ENCODE measurements around the gene INSYN2A. TPM values are rescaled to one million over a fixed set of nuclear protein-coding genes. Genes with fewer than 3 reads are reported as not detected.

INSYN2A gene
- total and polyA plus RNA-seq, 2 of the 13 experiments (the other 11 are each of a cell fraction or from before 2014, with no cell fraction given) = not detected

- Histone ChIP-seq H3K79me2 (ENCODE audit: insufficient read depth, low read length) (no peaks in the 10 kb centered on the region), H3K4me3 (replicated peaks in 1 of 3; ENCODE audit: insufficient read depth in 1 of 3, low read depth in 2 of 3, low read length in 3 of 3) (no peak overlapping the region), H3K9me3 (ENCODE audit: low read length) (no peaks in the 10 kb centered on the region), H3K4me1 (ENCODE audit: insufficient read depth, low read length) (no peaks in the 10 kb centered on the region), H2AFZ (ENCODE audit: low read length) (no peak overlapping the region), H3K9ac (ENCODE audit: insufficient read depth, low read depth, low read length) (no peak overlapping the region), H3K36me3 (replicated peaks in 1 of 2; ENCODE audit: control insufficient read depth in 1 of 2, insufficient read depth in 2 of 2, low read length in 2 of 2) (no peaks in the 10 kb centered on the region; a peak in 3 of 5 replicates), H3K4me2 (ENCODE audit: low read depth, low read length) (no peak overlapping the region), H3K27me3 (ENCODE audit: control insufficient read depth in 1 of 2, insufficient read depth in 2 of 2, low read length in 2 of 2) (no peaks in the 10 kb centered on the region), H4K20me1 (ENCODE audit: insufficient read depth, low read length) (no peaks in the 10 kb centered on the region), H3K27ac (ENCODE audit: extremely low read length, insufficient read depth, low read length) (no peak overlapping the region)
- in situ Hi-C loops (cut with HindIII; ENCODE audit: extremely low pct_ligation_motif_present, low pct_unique_long_range_greater_than_20kb) = no loop called here
- ATAC-seq = no peak
- WGBS (ENCODE audit: low lambda C conversion rate) = 93% methylated on average over 16 of the region's 16 CpGs
- BruUV-seq (replicated peaks) = no TSS peak
- intact Hi-C loops (cut with micrococcal nuclease; ENCODE audit: unreplicated experiment) = no loop called here
- CTCF ChIA-PET (ENCODE audit: low intra/inter-chr PET ratio, low total read pairs) = no interaction called here
- TF ChIP-seq MED13 (CRISPR knock-in tag; IDR thresholded peaks at IDR 0.05) (no peak), ATF2 (CRISPR knock-in tag; IDR thresholded peaks at IDR 0.05) (no peak), RBM22 (optimal IDR thresholded peaks at IDR 0.05; ENCODE audit: low read length) (no peak), ZNF710 (CRISPR knock-in tag; IDR thresholded peaks at IDR 0.05; ENCODE audit: borderline replicate concordance) (no peak), YY1 (IDR thresholded peaks at IDR 0.05; ENCODE audit: insufficient read depth, insufficient replicate concordance, low read depth, low read length) (no peak), ATF7 (IDR thresholded peaks at IDR 0.05) (peak; percentile 59), ATF7 (CRISPR knock-in tag; IDR thresholded peaks at IDR 0.05) (no peak)
- no peak for FAIRE-seq
- POLR2A ChIA-PET = no interaction called here
- DNase-seq (ENCODE audit: low spot score) = no peak
These were observed 19.7 kb downstream of the INSYN2A start for GRCh38 chr10:127176649-127177048.

All from HepG2 (cell line).